ENCODE measurements around the gene FCHSD1.

Gene FCHSD1

GRCh38 chr5:141669520-141669919 lies 18.3 kb upstream of the FCHSD1 start:
- TF ChIP-seq TOX (CRISPR knock-in tag; IDR thresholded peaks at IDR 0.05; ENCODE audit: borderline replicate concordance) (no peak), ZNF565 (CRISPR knock-in tag; conservative IDR thresholded peaks at IDR 0.05; ENCODE audit: low read depth) (no peak), ZFP3 (CRISPR knock-in tag; IDR thresholded peaks at IDR 0.05) (no peak), TSHZ2 (CRISPR knock-in tag; IDR thresholded peaks at IDR 0.05) (no peak), ZNF8 (CRISPR knock-in tag; IDR thresholded peaks at IDR 0.05) (no peak), ZNF70 (CRISPR knock-in tag; IDR thresholded peaks at IDR 0.05) (no peak), BACH2 (CRISPR knock-in tag; IDR thresholded peaks at IDR 0.05; ENCODE audit: borderline replicate concordance) (no peak), SNAI2 (CRISPR knock-in tag; IDR thresholded peaks at IDR 0.05) (no peak), TCF4 (CRISPR knock-in tag; IDR thresholded peaks at IDR 0.05; ENCODE audit: borderline replicate concordance) (no peak), CSDC2 (CRISPR knock-in tag; IDR thresholded peaks at IDR 0.05) (no peak), ESRRG (CRISPR knock-in tag; IDR thresholded peaks at IDR 0.05) (no peak), ZC3H10 (CRISPR knock-in tag; IDR thresholded peaks at IDR 0.05) (no peak), ZFP30 (CRISPR knock-in tag; IDR thresholded peaks at IDR 0.05) (no peak), CSRNP3 (CRISPR knock-in tag; IDR thresholded peaks at IDR 0.05) (no peak), OSR1 (CRISPR knock-in tag; IDR thresholded peaks at IDR 0.05) (no peak), CREB5 (CRISPR knock-in tag; IDR thresholded peaks at IDR 0.05; ENCODE audit: low read depth) (no peak), ISL1 (CRISPR knock-in tag; IDR thresholded peaks at IDR 0.05) (no peak)
- TF ChIP-seq, protein P1, sequence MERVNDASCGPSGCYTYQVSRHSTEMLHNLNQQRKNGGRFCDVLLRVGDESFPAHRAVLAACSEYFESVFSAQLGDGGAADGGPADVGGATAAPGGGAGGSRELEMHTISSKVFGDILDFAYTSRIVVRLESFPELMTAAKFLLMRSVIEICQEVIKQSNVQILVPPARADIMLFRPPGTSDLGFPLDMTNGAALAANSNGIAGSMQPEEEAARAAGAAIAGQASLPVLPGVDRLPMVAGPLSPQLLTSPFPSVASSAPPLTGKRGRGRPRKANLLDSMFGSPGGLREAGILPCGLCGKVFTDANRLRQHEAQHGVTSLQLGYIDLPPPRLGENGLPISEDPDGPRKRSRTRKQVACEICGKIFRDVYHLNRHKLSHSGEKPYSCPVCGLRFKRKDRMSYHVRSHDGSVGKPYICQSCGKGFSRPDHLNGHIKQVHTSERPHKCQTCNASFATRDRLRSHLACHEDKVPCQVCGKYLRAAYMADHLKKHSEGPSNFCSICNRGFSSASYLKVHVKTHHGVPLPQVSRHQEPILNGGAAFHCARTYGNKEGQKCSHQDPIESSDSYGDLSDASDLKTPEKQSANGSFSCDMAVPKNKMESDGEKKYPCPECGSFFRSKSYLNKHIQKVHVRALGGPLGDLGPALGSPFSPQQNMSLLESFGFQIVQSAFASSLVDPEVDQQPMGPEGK (CRISPR knock-in tag; IDR thresholded peaks at IDR 0.05; ENCODE audit: borderline replicate concordance), result no peak
- TF ChIP-seq, protein P2, sequence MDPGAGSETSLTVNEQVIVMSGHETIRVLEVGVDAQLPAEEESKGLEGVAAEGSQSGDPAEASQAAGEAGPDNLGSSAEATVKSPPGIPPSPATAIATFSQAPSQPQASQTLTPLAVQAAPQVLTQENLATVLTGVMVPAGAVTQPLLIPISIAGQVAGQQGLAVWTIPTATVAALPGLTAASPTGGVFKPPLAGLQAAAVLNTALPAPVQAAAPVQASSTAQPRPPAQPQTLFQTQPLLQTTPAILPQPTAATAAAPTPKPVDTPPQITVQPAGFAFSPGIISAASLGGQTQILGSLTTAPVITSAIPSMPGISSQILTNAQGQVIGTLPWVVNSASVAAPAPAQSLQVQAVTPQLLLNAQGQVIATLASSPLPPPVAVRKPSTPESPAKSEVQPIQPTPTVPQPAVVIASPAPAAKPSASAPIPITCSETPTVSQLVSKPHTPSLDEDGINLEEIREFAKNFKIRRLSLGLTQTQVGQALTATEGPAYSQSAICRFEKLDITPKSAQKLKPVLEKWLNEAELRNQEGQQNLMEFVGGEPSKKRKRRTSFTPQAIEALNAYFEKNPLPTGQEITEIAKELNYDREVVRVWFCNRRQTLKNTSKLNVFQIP (CRISPR knock-in tag; IDR thresholded peaks at IDR 0.05; ENCODE audit: borderline replicate concordance, low read depth), result no peak
- ATAC-seq, result no peak

DNA sequence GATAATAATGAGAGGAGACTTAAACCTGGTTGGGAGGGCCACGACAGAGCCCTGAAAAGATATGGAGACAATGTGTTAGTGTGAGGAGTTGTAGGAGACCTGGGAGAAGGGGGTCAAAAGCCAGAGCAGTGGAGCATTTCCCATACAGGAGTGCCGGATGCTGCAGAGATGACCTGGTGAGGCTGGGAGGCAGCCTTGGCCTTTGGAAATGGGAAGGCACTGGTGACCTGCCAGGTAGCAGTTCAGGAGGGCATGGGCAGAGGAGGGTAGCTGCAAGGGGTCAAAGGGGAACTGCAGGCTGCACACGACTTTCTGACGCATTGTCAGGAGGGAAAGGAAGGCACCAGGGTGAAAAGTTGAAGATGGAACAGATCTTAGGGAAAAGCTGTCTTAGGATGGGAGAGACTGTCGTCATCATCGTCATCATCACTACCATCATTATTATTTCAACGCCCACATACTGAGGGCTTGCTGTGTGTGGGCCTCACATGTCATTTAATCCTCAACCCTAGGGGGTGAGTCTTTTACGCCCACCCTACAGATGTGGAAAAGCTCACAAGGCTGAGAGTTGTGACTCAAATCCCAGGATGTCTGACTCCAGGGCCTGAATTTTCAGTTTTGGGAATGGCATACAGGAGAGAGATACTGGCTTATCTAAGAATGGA lies 17.5 kb upstream of the FCHSD1 start:
- TF ChIP-seq ZNF70 (CRISPR knock-in tag; IDR thresholded peaks at IDR 0.05), result no peak
- TF ChIP-seq TOX (CRISPR knock-in tag; IDR thresholded peaks at IDR 0.05; ENCODE audit: borderline replicate concordance), result no peak
- TF ChIP-seq RARB (CRISPR knock-in tag; IDR thresholded peaks at IDR 0.05), result no peak
- no peak for ATAC-seq

Data from SK-N-SH treated with all-trans-retinoic acid at 6 μM for 48 hours (cell line).